GM18517 (cell line): Measurements from ENCODE around the gene HOXB9.

Source experiments
- ATAC-seq: cut with Tn5 transposase; IDR thresholded peaks from one replicate; pipeline ENCODE4 v1.9.1; 2021; ENCODE audit warnings: mild to moderate bottlenecking, moderate library complexity; ENCODE audit not compliant: unreplicated experiment

HOXB9 gene

DNA sequence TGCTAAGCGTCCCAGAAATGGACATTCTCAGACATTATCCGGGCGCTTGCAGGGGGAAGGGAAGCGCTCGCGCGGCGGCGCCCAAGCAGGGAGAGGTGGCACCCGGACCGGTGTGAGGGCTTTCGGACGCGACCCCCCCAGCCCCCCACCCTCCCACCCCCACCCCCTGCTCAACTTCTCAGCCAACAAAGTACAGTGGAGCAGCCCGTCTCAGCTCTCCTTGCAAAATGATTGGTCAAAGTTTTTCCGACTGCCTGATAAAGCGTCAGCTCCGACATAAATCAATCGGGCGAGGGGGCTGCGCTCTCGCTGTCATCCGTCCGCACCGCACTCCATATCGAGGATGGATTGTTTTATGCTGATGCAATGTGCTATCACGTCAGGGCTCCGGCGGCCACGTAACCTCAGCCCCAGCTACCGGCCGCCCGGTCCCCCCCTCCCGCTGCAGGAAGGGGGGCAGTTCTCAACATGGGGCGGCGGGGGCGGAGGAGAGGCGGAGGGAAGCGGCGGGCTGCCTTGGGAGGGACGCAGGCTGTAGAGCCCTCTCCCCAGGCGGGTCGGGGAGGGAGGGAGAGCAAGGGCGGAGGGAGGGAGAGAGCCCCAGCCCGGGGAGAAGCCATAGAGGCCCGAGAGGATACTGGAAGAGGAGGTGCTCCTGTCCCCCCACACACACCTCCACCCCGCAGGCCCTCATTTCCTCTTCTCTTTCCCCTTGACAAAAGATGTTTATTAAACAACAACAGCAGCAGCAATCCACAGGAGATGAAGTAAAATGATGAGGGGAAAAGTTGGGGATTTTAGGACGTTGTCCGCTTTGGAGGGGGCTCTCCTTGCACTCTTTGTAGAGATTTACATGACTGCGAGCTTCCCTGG lies at the start of gene HOXB9:
TSS of gene HOXB9 (minus strand) at position 114 of the 873 bp plus-strand sequence. CDS start at position 25, 89 bp downstream.
- ATAC-seq, result no peak

DNA sequence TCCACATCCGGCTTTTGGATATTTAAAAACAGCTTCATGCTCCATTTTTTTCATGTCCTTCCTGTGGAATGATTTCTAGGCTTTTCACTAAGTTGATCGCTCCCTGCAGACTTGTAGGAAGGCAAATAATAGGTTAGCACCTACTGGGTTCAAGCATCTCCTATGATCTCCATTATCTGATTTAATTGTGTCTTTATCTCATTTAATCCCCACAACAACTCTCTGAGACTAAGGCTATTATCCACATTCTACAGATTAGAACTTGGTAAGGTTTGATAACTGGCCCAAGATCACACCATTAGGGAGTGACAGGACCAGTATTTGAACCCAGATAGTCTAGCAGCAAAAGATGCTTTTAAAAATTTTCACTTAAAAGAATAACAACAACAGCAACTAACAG lies 46.2 kb upstream of the HOXB9 start:
- no peak for ATAC-seq

DNA sequence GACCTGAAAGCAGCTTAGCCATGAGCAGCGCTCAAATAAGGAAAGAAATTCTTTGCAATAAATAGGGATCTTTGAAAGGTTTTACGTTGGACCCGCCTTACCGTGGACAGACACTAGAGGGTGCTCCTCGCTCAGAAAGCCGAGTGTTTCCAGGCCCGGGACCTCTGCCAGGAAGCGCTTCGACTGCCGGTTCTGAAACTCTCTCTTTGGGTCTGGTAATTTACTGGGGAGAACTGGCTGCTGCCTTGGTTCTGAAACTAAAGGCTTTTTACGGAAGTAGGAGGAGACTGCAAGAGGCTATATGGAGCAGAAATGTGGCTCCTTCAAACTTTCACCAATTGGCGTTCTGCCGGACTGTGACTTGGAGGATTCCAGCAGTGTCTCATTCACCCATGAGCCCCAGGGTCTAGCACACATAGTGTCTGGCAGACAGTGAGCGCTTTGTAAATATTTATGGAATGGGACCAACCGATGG lies 45.6 kb upstream of the HOXB9 start:
- no peak for ATAC-seq

DNA sequence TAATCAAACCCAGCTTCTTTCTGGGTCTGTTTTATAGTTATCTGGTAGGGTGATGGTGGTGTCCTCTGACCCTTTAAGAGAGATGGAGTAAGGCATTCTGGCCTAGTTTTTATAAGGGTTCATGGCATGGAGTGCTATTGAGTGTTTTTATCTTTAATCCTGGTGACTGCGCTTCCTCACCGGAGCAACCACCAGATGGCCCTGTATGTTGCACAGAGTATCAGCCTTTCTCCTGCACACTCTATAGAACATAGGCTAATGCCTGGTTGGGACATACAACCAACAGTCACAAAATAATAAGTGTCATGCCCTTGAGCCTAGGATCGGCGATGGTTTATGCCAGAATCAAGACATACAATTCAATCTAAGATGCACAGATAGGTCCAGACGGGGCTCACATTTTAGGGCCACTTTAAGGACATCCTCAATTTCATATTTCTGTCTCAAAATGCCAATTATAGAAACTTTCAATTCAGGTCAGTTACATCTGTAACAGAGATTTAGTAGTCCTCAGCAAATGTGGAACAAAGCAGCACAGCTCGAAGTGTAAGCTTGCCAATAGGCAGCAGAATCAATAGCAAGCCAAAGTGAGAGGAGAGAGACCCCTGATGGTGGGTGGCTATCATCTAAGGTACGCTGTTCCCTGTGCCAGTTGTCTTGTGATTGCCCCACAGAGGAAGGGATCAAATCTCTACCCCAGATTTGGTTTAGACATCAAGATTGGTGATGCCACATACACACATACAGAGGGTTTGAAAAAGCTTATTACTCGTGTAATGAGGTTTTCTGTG lies 37.2 kb upstream of the HOXB9 start:
- ATAC-seq, result no peak

DNA sequence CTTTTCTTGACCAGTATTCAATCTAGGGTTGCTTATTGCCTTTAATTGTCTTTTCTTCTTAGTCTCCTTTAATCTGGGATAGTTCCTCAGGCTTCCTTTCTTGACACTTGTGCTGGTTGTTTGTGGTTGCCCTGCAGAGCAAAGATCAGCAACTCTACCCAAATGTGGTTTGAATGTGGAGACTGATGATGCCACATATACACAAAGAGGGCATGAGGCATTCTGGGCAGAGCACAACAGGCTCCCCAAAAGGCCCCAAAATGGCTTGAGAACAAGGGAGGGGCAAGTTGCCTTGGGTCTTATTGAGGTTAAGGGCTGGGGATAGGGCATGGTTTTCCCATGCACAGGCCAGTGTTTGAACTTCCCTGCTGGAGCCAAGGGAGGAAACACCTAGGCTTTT lies 29.8 kb upstream of the HOXB9 start:
- ATAC-seq, result no peak

DNA sequence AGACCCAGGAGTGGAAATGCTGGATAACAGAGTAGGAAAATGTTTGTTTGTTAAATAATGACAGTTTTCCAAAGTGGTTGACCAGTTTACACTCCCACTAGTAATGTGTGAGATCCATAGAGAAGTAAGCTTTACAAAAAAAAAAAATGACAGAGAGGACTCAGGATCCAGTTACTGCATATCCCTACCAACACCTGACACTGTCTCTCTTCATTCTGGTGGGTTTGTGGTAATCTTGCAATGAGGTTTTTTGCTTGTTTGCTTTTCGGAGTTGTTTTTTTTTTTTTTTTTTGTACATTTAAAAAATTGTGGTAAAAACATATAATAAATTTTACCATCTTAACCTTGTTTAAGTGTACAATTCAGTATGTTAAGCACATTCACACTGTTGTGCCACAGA lies 23.6 kb upstream of the HOXB9 start:
- no peak for ATAC-seq

DNA sequence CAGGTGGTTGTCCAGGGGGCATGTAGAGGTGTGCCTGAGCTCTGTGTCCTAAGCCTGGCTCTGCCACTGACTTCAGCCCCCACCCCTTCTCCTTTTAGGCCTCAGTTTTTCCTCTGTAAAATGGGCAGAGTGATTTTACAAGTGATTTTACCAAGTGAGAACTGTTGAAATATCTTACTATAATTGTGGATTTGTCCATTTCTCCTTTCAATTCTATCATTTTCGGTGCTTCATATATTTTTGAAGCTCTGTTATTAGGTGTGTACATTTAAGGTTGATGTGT lies 21.7 kb upstream of the HOXB9 start:
- ATAC-seq, result no peak

DNA sequence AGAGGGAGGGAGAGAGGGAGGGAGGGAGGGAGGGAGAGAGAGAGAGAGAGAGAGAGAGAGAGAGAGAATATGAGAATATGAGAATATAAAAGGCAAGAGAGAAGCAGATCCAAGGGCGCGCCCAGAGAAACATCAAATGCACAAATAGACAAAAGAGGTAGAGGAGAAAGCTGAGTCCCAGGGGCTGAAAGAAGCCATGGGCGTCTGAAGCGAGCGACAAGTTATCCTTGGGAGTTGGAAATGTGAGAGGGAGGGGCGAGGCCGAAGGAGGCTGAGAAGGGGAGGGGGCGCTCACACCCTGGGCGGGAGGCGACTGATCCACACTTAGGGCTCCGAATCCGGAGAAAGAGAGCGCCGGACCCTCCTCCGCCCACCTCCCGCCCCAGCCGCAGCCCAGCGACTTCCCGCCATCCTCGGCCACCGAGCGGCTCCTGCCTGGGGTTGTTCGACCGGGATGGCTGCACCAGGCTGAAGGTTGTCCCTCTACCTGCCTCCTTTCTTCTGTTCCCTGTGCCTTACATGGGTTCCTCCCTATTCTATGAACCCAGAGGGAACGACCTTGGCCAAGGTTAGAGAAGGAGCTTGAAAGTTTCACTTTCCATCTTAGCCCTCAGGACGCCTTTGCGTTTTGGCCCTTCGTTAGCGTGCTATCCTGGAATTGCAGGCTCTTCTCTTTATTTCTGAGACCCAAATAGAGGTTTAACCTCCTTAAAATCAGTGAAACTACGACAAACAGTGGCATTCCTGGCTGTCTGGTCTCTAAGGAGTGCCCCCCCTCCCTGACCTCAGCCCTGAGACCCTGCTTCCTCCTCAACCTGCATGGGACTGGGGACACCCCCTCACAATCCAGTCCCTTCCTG lies 21.2 kb upstream of the HOXB9 start:
- no peak for ATAC-seq

DNA sequence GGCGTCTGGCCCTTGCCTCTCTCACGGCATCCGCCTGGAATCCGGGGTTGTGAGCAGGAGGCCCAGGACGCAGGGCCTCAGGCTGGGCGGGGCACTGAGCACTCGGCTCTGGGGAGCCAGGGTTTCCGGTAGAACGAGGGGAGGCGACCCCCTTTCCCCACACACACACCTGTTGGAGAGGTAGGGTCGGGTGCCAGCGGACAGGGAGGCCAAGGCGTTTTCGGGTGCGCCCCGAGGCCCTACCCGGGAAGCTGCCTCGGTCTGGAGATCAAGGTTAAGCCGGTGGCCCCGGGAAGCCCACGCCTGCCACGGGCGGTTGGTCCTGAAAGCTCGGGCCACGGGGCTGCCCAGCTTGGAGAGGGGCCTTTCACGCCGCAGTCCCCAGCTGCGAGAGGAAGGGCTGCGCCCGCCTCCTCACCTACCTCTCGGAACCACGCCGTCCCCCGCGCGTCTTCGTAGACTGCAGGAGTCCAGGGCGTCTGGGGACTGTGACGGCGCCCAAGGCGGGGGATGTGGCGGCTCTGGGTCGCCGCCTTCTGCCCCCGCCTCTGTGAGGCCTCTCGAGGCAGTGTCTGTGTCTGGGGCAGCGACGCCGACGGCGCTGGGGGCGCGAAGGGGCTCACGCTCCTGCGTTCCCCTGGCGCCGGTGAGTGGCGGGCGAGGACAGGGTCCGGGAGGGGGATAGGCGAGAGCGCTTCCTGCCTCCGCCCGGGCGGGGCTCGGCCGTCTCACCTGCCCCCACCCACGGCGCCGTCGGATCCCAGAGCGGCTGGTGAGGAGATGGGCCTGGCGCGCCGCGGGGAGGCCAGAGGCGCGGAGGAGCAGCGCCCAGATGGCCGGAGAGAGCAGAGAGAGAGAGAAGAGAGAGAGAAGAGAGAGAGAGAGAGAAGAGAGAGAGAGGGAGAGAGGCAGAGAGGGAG lies 20.3 kb upstream of the HOXB9 start:
- ATAC-seq, result no peak

DNA sequence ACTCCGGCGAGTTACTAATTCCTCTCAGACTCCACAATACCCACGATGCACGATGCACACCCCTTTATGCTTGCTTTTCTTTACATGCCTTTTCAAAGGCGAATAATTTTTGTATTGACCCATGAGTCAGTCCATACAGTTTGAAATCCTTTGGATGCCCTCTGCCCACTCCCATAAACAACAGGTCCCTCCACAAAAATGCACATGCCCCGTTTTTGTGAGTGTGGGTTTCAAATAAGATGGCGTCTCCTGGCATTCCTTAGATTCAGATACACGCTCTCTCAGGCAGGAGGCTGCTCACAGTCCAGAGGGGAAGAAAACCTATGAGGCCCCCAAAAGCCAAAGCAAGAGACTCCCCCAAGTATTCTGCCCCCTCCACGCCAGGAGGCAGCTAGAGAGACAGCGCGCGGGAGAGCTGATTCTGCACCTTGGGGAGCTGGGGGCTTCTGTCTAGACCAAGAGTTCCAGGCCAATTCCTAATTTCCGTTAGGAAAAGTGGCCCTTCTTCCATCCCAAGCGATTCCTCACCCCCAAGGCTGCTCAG lies 19.6 kb upstream of the HOXB9 start:
- no peak for ATAC-seq

DNA sequence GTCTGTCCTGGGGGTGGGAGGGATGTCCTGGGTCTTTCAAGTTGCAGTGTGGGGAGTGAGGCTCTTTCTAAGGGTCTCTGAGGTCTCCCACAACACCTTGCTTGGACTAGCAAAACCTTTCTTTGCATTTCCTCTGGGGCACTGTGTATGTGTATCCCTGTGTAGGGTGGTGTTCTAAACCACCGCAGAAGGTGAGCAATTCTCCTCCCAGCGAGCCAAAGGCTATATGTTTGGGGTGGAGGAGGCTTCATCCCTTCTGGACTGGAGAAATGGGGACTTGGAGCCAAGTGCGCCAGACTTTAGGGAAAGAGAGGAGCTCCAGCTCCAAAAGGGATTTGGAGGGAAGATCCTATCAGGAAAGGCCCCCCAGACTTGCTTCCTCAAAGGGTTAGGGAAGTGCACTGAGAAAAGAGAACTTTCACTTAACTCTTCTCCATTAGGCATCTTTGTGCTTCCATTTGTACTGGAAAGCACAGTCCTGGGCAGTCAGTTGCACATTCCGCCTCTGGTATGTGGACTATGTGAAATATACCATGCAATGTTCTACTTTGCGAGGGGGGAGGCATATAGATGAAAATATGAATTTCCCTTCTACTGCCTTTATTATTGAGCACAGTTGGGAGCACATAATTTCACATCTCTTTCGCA lies 18.9 kb upstream of the HOXB9 start:
- no peak for ATAC-seq

DNA sequence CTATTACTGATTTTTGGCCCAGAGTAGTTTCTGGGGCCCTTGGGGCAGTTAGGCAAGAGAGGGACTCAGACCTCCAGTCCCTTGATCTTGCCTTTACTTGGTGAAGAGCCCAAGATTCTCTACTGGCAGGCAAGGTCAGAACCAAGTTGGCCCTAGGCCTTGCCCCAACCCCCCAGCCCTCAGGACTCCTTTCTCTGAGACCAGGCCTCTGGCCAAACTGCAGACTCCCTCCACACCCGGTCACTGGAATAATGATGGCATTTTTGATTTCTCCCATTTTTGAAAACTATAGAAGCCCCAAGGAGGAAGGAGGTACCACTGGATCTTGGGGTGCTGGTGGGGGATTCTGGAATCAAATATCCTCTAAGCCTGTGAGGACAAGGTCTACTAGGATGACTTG lies 18.0 kb upstream of the HOXB9 start:
- ATAC-seq, result no peak

DNA sequence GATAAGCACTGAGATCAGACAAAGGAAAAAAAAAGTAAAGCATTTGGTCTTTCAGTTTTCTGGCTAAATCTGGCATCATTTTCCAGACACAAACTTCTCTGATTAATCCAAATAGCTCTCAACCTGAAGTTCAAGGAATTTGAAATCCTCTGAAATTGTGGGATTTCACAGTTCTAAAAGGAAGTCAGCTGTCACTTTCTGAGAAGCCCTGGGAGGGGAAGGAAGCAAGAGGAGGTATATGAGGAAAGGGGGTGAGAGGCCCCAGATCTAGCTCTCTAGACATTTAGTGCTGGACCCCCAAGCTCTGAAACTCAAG lies 17.5 kb upstream of the HOXB9 start:
- ATAC-seq, result no peak

DNA sequence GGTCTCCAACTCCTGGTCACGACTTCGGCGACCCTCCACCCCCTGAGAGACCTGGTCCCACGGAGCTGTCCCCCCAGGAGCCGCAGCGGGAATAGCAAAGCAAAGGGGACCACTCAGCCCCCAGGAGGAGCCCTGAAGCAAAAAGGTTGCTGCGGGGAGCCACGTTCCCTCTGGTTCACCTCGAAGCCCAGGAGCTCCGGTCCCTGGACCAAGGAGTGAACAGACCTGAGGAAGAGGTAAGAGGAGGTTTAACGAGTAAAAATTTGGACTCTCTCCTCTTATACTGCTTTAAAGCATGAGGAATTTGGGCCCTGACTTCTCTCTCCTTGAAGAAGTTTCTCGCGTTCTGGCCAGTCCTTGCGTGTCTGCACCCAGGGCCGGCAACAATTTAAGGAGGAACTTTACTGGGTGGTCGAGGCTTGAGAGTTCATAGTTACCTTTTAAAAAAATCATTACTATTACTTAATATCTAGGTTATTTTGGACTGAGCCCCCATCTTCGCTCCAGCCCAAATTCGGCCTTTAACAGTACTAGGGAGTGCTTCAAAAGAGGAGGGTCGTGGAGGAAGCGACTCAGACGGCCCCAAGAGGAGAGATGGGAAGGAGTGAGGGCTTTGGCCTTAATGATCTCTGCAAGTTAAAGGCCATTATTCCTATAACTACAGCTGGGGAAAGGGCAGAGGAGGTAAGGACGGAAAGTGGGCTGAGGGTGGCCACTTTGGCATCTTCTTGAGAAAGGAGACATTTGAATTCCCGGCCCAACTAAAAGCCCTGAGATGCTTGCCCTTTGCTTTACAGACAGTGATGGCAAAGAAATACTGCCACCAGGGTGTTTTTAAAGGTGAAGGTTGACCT lies 16.9 kb upstream of the HOXB9 start:
- ATAC-seq, result no peak

DNA sequence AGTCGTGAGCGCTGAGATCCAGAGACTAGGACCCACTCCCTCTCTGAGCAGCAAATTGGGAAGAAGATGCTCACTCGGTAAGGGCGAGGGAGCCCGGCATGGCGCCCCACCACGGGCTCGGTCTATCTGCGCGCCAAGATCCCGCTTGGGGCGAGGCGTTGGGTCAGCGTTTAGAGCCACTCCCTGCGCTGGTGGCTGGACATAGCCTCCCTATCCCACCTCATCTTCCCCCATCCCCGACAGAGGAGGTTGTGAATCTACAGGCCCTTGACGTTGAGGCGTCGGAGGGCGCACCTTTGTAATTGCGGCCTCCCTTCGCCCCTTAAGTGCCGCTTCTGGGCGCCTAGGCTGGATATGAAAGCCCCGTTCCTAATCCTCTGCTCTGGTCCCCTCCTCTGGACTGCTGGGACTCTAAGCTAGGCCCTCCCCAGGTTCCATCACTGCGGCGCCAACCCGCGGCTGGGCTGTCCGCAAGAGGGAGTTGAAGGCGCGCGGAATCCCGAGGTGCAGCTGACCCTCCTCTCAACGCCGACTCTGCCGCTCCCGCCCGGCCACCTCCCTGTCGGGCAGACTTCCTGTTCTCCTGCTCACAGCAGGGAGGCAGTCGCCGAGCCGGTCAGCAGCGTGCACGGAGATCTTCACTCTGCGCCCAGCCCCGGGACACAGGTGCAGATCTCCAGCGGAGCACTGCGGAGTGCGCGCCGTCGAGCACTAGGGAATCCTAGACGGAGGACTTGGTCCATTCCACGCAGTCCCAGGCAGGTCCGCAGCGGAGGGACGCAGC lies 16.1 kb upstream of the HOXB9 start:
- no peak for ATAC-seq

DNA sequence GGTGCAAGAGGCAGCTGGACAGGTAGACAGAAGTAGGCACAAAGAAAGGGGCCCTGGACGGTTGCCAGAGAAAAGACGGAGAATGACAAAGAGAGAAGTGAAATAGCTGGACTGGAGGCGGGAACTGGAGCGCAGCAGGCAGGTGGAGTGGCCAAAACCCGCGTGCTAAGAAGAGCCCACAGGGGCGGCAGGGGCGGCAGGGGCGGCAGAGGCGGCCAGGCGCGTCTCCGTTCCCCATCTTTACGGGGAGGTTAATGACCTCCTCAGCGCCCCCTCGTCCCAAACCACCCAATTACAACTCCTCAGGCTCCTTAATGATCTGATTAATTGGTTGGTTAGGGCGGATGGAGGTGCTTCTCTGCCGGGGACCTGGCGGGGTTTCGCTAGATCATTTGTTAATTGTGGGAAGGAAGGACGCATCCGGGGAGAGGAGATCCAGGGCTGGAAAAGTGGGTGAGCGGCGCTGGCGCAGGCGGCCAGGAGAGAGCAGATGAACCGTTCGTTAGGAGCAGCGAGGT lies 15.4 kb upstream of the HOXB9 start:
- ATAC-seq, result no peak

DNA sequence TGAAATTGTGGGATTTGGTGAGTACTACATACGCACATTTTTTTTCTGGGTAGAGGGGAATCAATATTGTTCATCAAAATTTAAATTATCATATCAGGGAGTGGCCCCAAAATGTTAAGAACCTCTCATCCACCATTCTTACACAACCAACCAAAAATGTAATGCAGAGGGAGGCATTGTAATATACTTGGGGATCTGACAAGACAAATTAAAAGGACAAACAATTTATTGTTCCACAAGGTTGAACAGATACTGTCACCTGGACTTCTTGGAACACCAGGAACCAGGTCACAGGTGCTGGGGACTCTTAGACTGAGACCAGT lies 14.7 kb upstream of the HOXB9 start:
- no peak for ATAC-seq
